Body of pancreas (tissue), 4 donors: ENCODE data around the gene HBQ1.

ENCODE experiments used
- CTCF ChIP-seq, 7 experiments: fragments of 450-650 bp in 4 of 7; fragments of 200-600 bp in 3 of 7; sonication (generic) in 3 of 7; IDR thresholded peaks; one replicate each; pipeline ENCODE4 v1.5.1; 2016 to 2019; ENCODE audit warnings: antibody characterized with exemption in 7 of 7
- POLR2A ChIP-seq, 3 donors: fragments of 450-650 bp; IDR thresholded peaks; one replicate each; pipeline ENCODE4 v1.6.1; 2016; ENCODE audit warnings: antibody characterized with exemption in 3 of 3, mild to moderate bottlenecking in 2 of 3

GRCh38 chr16:180101-180675, at the start of gene HBQ1:
- peak in 1 of 7 experiments; percentile 18 for TF ChIP-seq CTCF (IDR thresholded peaks at IDR 0.05)
- no peak for TF ChIP-seq POLR2A (IDR thresholded peaks at IDR 0.05)
